KG1 (cell line): ENCODE results near the gene LIPG.
"Not testable (repeated sequence)": the region's sequence is repeated elsewhere in the genome, so short reads cannot be mapped to it uniquely, and the experiment has no call there.

Source experiments
- DNase-seq: peaks from one replicate; lab custom pipeline; 2025; lab: John Stamatoyannopoulos, UW

Gene LIPG

DNA sequence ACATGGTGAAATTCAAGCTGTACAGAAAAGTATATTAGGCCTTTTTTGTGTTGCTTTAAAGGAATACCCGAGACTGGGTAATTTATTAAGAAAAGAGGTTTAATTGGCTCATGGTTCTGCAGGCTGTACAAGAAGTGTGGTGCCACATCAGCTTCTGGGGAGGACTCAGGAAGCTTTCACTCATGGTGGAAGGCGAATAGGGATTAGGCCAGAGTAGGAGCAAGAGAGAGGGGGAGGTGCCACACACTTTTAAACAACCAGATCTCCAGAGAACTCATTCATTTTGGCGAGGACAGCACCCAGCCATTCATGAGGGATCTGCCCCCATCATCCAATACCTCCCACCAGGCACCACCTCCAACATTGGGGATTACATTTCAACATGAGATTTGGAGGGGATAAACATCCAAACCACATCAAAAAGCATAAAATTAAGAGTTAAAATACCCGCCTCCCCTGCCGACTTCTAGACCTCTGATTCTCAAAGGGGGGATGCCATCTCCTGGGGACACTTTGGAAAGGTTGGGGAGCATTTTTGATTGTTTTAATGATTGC, 15.1 kb upstream of the LIPG start:
- DNase-seq = no peak

DNA sequence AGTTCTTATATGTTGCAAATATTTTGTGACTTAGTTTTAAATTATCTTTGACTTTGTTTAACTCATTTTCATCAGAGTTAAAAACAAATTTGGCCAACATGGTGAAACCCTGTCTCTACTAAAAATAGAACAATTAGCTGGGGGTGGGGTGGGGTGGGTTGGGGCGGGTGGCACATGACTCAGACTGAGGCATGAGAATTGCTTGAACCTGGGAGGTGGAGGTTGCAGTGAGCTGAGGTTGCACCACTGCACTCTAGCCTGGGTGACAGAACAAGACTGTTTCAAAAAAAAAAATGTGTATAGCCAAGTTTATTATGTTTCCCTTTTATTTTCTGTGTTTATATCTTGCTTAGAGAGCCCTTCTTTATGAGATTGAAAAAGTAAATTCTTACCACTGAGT, 14.2 kb upstream of the LIPG start:
- DNase-seq = no peak

DNA sequence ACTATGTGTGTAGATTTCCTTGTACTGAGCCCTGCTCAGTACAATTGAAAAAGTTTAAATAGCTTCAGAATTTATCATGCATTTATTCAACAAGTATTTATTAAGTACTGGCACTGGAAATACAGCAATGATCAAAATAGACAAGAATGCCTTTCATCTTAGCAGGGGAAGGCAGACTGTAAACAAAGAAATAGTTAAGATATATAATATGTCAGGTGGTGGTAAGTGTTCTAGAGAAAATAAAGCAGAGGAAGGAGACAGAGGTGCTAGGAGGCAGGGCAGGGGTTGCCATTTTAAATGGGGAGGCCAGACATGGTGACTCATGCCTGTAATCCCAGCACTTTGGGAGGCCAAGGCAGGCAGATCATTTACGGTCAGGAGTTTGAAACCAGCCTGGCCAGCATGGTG, 13.6 kb upstream of the LIPG start:
- DNase-seq = no peak

DNA sequence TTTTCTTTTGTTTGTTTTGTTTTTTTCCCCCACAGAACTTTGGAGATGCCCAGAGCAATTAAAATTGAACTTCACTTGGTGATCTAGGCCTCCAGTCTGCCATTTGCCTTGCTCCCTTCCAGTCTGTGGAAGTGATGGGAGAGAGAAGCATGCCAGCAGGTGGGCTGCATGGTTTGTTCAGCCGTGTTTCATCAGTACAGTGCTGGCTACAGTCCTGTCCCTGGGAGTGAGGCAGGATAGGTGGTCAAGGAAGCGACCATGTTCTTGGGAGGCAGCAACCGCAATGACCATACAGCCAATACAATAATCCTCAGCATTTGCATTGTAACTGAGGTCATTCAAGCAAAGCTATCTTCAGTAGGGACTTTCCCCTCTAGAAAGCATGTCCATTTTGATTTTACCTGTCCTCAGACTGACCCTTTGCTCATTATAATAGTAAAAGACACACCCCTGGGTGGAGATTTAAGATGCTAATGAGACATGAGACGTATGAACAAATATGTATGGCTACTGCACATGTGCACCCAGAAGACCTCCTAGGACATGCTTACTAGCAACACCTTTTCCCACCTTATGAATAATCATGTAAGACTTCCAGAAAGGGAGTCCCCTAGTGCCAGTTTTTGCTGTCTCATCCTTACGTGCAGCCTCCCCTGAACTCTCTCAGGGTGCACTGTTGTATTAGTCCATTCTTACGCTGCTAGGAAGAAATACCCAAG, 11.1 kb upstream of the LIPG start:
- no peak for DNase-seq

DNA sequence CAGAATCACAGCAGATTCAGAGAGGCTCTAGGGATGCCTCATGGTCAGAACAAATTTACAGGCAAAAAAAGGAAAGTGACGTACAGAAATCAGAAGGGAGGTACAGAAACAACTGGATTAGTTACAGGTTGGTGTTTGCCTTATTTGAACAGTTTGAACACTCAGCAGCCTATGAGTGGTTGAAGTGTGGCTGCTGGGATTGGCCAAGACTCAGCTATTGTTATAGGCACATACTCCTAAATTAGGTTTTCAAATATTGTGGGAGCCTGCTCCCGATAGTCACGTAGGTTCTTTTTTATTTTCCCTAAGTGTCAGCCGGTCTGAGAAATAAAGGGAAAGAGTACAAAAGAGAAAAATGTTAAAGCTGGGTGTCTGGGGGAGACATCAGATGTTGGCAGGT, 8.9 kb upstream of the LIPG start:
- no peak for DNase-seq

DNA sequence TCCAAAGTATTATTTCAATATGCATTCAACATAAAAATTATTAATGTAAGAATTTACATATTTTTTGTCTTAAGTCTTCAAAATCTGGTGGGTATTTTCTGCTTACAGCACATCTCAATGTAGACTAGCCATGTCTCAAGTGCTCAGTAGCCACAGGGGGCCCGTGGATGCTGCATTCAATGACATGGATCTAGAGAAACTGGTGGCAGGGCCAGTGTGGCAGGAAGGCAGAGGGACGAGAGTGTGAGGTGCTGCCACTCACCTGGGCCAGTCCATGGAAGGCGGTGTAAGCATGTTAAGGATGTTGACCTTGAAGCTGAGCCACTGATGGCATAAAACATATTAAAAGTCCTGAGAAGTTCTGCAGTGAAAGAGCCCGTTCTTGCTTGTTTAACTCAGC, 6.2 kb upstream of the LIPG start:
- DNase-seq = no peak

DNA sequence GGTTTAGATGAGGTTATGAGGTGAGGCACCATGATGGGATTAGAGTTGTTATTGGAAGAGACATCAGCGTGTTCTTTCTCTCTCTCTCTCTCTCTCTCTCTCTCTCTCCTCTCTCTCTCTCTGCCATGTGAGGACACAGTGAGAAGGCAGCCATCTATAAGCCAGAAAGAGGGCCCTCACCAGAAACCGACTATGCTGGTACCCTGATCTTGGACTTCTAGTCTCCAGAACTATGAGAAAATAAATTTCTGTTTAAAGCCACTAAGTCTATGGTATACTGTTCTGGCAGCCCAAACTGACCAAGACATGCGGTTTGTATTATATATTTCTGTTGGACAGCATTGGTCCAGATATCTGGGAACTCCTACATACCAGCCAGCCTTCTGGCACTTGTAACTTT, 3.5 kb upstream of the LIPG start:
- no peak for DNase-seq

DNA sequence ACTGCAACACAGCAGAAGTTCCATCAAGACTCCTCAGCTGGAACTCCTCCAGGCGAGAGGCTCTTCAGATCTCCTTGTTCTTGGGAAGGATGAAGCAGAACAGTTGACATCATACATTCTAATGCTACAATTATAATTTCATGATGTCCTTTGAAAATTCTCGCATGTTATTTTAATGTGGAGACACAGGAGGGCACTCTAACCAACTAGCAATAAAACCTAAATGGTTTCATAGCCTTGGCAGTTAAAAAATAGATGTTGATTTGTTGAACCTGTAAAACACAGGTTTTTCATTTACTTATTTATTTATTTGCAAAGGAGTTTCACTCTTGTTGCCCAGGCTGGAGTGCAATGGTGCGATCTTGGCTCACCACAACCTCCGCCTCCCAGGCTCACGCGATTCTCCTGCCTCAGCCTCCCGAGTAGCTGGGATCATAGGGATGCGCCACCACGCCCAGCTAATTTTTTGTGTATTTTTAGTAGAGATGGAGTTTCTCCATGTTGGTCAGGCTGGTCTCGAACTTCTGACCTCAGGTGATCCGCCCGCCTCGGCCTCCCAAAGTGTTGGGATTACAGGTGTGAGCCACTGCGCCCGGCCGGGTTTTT, 2.4 kb upstream of the LIPG start:
- not testable (repeated sequence) for DNase-seq

DNA sequence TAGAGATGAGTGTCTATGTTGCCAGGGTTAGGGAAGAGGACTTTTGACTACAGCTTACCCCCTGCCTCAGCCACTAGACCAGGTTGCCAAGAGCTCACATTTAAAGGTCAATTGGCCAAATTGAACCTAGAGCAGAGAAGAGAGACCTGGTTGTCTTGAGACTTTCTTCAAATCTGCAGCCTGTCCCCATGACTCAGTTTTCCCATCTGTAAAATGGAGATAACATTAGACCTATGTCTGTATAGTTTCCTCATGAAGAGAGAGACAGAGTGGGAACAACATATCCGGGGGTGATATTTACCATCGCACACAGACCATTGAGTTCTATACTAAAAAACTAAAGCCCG, 1.6 kb upstream of the LIPG start:
- DNase-seq = no peak

DNA sequence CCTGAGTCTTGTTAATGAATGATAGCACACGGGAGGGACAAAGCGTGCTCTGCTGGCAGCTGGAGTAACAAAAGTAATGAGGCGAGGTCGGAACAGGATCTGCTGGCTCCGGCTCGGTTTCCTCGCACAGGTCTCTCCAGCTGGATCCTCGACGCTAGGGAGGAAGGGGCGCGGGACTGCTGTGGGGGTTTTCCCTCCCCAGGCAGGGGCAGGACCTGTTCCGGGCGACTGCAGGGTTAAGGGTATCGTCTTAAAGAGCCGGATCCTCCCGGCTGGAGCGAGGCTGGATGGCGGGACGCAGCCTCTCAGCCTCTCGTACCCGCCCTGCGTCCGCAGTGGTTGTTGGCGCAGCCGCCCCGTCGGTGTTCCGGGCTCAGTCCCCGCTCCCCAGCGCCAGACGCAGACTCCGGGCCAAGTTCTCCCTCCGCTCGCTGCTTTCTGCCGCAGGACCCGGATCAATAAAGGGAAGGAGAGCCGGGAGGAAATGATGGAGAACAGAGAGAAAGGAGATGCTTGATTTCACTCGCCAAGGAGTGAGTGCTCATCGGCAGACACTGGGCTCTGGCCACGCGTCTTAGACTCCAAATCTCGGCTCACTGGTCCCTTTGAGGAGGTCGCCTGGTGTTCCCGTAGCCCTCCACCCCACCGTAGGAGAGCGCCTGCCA, 1.1 kb upstream of the LIPG start:
- DNase-seq = no peak

DNA sequence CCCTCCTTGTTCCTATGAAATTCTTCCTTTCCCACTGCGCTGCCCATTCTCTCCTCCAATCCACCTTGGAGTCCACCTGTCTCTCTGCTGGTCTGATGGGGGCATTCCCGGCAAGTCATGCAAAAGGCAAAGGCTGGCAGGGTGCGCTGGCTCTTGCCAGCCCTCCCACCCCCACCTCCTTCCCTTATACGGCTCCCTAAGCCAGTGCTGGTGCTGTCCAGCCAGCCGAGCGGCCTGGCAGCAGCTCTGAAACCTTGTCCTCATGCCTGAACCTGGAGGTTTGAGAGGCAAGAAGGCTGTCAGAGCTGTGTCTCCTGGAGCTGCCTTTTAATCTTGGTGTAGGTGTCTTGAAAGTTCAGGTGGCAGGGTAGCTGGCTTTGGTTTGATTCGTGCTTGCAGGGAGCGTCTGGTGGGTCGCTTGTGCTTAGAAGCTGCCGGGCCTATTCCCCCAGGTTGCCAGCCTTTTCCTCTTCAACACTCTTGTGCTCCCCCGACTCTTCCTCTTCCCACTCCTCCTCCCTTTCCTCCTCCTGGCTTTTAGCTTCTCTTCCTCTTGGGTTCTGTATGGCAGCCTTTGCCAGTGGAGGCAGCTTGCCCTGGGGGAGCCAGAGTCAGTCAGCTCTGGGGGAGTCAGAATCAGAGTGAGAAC, 748 bp downstream of the LIPG start:
- no peak for DNase-seq

DNA sequence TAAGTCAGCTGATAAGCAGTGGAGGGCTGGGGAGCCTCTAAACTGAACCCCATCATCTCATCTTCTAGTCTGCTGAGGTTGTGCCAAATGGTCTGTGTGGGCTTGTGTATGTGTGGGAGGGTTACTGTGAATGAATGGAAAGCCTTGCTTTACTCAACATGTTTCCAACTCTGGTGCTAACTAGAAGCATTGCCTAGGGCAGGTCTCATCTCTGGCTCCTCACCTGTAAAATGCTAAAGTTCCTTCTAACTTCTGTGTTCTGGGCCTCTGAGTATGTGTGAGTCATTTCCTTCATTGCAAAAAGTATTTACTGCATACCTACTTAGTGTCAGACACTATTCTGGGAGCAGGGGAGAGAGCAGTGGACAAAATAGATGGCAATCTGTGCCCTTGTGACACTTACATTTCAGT, 1.3 kb downstream of the LIPG start:
- no peak for DNase-seq

DNA sequence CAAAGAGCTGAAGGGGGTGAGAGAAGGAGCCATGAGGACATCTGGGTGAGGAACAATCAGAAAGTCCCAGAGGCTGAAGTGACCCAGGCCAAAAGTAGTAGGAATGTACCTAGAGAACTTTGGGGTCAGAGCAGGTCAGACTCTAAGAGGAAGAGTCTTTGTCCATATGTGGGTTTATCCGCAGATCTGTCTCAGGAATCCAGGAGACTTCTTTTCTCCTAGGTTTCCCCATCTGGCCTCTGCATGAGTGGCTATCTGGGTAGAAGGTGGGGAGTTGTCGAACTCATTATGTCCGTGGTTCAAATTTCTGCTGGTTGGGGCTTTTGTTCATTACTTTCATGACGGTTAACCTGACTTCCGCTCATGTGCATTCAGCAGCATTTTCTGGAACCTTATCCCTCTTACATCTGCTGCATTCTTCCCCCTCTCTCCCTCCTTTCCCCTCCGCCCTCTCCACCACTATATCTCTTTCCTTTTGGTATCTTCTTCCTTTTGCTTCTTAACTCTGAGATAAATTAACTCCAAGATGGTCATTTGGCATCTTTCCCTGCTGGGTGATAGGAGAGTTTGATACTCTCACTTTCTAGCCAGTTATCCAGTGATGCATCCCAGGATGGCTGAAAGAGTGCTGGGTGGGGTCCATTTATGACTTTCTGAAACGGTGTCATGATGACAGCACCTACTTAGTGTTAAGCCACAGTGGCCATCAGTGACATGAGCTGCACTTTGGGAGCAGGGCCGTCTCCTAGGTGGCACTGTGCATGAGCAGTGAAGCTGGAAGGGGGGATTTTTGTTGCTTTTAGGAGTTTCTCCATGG, 2.1 kb downstream of the LIPG start:
- DNase-seq = no peak

DNA sequence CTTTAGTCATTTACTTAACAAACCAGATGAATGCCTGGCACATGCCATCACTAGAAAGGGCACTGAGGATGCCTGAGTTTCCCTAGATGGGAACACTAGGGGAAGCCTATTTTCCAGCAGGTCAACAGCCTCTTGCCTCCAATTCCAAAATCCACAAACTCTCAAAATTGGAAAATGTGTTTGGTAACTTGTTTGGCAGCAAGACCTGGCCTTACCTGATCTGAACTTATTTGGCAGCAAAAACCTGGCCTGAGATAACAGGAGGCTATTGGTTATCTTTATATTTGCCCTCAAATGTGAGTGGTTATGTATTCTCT, 2.6 kb downstream of the LIPG start:
- DNase-seq = no peak

DNA sequence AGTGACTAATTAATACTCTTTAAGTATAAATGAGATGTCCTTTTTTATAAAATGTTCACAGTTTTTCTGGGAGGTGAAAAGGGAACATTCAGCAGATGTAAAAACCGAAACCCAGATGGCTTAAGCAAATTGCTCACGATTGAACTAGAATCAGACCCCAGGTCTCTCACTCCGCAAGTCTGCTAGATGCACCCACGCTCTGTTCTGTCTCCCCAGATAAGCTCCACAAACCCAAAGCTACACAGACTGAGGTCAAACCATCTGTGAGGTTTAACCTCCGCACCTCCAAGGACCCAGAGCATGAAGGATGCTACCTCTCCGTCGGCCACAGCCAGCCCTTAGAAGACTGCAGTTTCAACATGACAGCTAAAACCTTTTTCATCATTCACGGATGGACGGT, 3.2 kb downstream of the LIPG start:
- DNase-seq = no peak

DNA sequence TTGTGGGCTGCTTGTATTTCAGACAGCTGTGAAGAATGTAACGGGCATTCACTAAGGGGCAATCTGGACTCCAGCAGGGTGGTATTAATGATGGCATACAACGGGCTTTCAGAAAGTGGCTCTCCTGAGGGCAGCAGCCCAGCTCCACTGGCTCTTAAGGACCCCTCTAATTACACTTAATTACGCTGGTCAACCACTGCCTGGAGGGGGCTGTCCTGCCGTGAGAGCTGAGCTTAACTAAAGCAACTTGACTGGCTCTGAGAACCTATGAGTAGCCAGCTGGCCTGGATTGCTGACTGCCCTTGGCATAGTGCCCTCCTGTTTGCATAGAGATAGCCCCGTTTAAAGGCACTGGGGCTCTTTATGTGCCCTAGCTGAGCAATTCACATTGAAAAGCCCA, 3.8 kb downstream of the LIPG start:
- DNase-seq = no peak

DNA sequence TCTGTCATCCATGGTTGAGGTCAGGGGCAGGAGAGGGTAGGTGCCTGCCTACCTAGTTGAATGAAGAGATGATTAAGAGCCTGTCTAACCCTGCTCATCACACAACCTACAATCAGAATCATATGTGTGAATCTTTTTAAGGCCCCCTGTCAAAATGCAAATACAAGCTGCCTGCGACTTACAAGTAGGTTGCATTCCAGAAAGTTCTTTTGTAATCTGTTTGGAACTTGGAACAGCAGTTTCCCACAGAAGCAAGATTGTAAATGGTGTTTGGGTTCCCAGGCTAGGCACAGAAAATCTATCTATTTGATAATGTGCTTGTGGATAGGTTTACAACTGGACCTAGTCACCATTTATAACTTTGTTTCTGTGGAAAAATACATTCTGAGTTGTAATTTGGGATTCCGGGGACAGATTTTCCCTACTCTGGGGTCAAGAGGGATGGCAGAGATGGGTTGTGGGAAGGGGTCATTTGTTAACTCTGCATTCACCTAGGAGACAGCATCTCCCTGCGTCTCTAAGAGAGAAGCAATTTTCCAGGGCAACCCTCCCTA, 4.4 kb downstream of the LIPG start:
- no peak for DNase-seq

DNA sequence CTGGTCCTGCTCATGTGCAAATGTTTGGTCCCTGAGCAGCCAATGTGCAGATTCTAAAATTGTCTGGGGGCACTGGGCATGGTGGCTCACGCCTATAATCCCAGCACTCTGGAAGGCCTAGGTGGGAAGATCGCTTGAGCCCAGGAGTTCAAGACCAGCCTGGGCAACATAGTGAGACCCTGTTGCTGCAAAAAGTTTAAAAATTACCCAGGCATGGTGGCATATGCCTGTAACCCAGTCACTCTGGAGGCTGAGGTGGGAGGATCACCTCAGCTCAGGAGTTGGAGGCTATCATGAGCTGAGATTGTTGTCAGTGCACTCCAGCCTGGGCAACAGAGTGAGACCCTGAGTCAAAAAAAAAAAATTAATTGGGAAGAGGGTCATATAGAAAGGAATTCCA, 5.1 kb downstream of the LIPG start:
- no peak for DNase-seq

DNA sequence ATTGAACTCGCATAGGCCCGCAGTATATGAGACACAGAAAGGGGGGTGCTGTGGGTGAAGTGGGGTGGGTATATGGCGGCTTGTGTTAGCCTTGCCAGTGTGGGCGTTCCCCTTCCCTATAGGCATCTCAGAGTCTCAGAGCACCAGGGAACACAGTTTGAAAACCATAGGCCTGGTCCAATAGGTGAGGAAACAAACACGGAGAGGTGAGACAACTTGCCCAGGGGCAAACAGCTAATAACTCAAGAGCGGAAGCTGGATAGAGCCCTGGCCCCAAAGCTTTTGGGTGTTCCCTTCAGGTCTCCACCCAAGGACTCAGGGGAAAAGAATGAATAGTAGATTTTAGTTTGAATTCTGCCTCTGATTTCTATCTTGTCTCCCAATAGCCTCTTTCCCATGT, 7.9 kb downstream of the LIPG start:
- no peak for DNase-seq

DNA sequence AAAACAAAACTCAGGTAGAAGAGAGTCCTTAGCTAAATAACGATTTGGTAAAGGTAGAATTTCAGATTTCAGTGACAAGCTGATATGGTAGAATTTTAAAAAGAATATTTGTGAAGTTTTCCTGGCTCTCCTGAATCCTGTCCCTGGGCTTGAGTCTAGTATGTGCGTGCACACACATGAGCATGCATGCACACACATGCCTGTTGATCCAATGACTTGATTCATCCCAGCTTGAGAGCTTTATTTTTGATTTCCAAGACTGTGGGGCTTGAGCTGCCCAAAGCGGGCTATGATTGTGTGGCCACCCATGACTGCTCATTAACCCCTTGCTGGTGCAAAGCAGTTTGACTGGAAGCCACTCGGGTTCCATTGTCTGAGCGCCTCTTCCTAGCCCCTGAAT, 9.0 kb downstream of the LIPG start:
- DNase-seq = no peak

DNA sequence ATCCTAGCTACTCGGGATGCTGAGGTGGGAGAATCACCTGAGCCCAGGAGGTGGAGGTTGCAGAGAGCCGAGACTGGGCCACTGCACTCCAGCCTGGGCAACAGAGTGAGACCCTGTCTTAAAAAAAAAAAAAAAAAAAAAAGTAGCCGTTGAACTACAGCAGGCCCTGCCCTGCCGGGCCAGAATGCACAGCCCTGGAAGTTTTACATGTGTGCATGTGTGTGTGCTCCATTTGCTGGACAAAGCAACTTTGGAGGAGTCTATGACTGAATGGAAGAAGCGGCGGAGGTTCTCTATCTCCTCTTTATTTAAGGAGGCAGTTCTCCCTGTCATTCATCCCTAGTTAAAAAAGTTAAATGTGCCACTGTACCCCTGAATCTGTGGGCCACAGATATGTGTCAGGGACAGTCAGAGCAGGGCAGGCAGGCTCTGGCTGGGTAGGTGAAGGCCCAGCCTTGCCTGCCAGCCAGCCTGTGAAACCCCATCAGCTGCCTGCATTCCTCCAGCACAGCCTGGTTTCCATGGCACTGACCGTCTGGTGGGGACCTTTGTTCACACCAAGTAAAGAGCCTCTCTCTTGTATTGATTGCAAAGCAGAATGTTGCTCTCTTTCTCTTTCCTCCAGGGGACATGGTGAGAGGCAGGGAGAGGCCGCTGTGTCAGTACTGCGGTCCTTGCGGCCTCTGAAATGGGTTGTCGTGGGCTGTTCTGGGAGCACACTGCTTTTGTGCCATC, 10.9 kb downstream of the LIPG start:
- DNase-seq = no peak
